ENCODE data around the gene TENM4. TPM values are rescaled to one million over a fixed set of nuclear protein-coding genes. Genes with fewer than 3 reads are reported as not detected.
"Not testable (repeated sequence)": the region's sequence is repeated elsewhere in the genome, so short reads cannot be mapped to it uniquely, and the experiment has no call there.

TENM4 gene
- polyA plus RNA-seq, 3 donors, result 0.31 to 1.7 TPM; not detected in 1

GRCh38 chr11:78829146-78829545 is 611.7 kb downstream of the TENM4 start:
- Histone ChIP-seq H3K27me3 (ENCODE audit: control insufficient read depth in 2 of 2, insufficient read depth in 2 of 2, low read length in 2 of 2) (no peaks in the 10 kb centered on the region), H3K27ac (ENCODE audit: low read depth in 1 of 2, low read length in 2 of 2) (peak overlapping the region; percentile 81 to 95), H3K4me3 (replicated peaks in 1 of 3; ENCODE audit: low read depth in 2 of 3, low read length in 3 of 3) (no peak overlapping the region), H3K4me1 (ENCODE audit: control insufficient read depth in 1 of 2, insufficient read depth in 2 of 2, low read length in 2 of 2) (peaks cover 37 to 47% of the 10 kb centered on the region in 2 donors), H4K20me1 (ENCODE audit: insufficient read depth, low read length) (no peaks in the 10 kb centered on the region), H3K79me2 (ENCODE audit: insufficient read depth, low read length) (no peaks in the 10 kb centered on the region), H3K9me3 (replicated peaks in 1 of 2; ENCODE audit: control insufficient read depth in 1 of 2, insufficient read depth in 1 of 2, low read length in 2 of 2) (no peaks in the 10 kb centered on the region), H3K36me3 (replicated peaks in 1 of 2; ENCODE audit: control insufficient read depth in 1 of 2, insufficient read depth in 2 of 2, low read length in 2 of 2) (no peaks in the 10 kb centered on the region), H3K9ac (ENCODE audit: insufficient read depth, low read length, poor library complexity, severe bottlenecking) (no peak overlapping the region), H2AFZ (ENCODE audit: insufficient read depth, low read depth, low read length, poor library complexity, severe bottlenecking) (peak overlapping the region; percentile 55), H3K4me2 (replicated peaks; ENCODE audit: extremely low read depth, low read length, poor library complexity, severe bottlenecking) (no peak overlapping the region)
- intact Hi-C loops (cut with micrococcal nuclease), result no loop called here
- H3K27ac Mint-ChIP-seq, result peak overlapping the region; percentile 70 to 92 (median 88)
- peaks cover 0 to 1% (median 0%) of the 10 kb centered on the region in 7 donors for H3K9me3 Mint-ChIP-seq
- H3K36me3 Mint-ChIP-seq, result peaks cover 0 to 6% of the 10 kb centered on the region in 2 donors
- DNase-seq, result peak in 1 of 3 donors; percentile 68
- H3K4me3 Mint-ChIP-seq, result no peak overlapping the region
- WGBS (ENCODE audit: insufficient coverage), result 79% methylated on average over 2 of the region's 3 CpGs
- H3K27me3 Mint-ChIP-seq (ENCODE audit: low read depth in 3 of 3), result peaks cover 4 to 7% (median 7%) of the 10 kb centered on the region in 3 donors
- peaks cover 26% of the 10 kb centered on the region for H3K4me1 Mint-ChIP-seq
- TF ChIP-seq CTCF (IDR thresholded peaks at IDR 0.05), result no peak

GRCh38 chr11:78828676-78829075 is 612.2 kb downstream of the TENM4 start:
- Histone ChIP-seq H2AFZ (ENCODE audit: insufficient read depth, low read depth, low read length, poor library complexity, severe bottlenecking) (peak overlapping the region; percentile 55), H3K4me1 (ENCODE audit: control insufficient read depth in 1 of 2, insufficient read depth in 2 of 2, low read length in 2 of 2) (peaks cover 35 to 44% of the 10 kb centered on the region in 2 donors), H3K4me3 (replicated peaks in 1 of 3; ENCODE audit: low read depth in 2 of 3, low read length in 3 of 3) (no peak overlapping the region), H3K4me2 (replicated peaks; ENCODE audit: extremely low read depth, low read length, poor library complexity, severe bottlenecking) (no peak overlapping the region), H4K20me1 (ENCODE audit: insufficient read depth, low read length) (no peaks in the 10 kb centered on the region), H3K79me2 (ENCODE audit: insufficient read depth, low read length) (no peaks in the 10 kb centered on the region), H3K27me3 (ENCODE audit: control insufficient read depth in 2 of 2, insufficient read depth in 2 of 2, low read length in 2 of 2) (no peaks in the 10 kb centered on the region), H3K9me3 (replicated peaks in 1 of 2; ENCODE audit: control insufficient read depth in 1 of 2, insufficient read depth in 1 of 2, low read length in 2 of 2) (no peaks in the 10 kb centered on the region), H3K36me3 (replicated peaks in 1 of 2; ENCODE audit: control insufficient read depth in 1 of 2, insufficient read depth in 2 of 2, low read length in 2 of 2) (no peaks in the 10 kb centered on the region), H3K9ac (ENCODE audit: insufficient read depth, low read length, poor library complexity, severe bottlenecking) (no peak overlapping the region), H3K27ac (ENCODE audit: low read depth in 1 of 2, low read length in 2 of 2) (peak overlapping the region; percentile 81 to 95)
- peak; percentile 27 to 64 (median 60) for DNase-seq
- peaks cover 4 to 9% (median 6%) of the 10 kb centered on the region in 3 donors for H3K27me3 Mint-ChIP-seq (ENCODE audit: low read depth in 3 of 3)
- intact Hi-C loops (cut with micrococcal nuclease), result no loop called here
- peaks cover 26% of the 10 kb centered on the region for H3K4me1 Mint-ChIP-seq
- peak overlapping the region; percentile 70 to 92 (median 88) for H3K27ac Mint-ChIP-seq
- H3K4me3 Mint-ChIP-seq, result no peak overlapping the region
- TF ChIP-seq CTCF (IDR thresholded peaks at IDR 0.05), result no peak
- H3K36me3 Mint-ChIP-seq, result peaks cover 0 to 6% of the 10 kb centered on the region in 2 donors
- no CpG with 5 or more reads among the region's 1 CpG for WGBS (ENCODE audit: insufficient coverage)
- peaks cover 0 to 1% (median 0%) of the 10 kb centered on the region in 7 donors for H3K9me3 Mint-ChIP-seq

- peak overlapping the region in 3 of 7 donors; percentile 54 to 88 (median 84) for H3K27ac Mint-ChIP-seq
- H4K20me1 ChIP-seq (ENCODE audit: insufficient read depth, low read length); H3K9ac ChIP-seq (ENCODE audit: insufficient read depth, low read length, poor library complexity, severe bottlenecking); H3K4me3 ChIP-seq (replicated peaks in 1 of 3; ENCODE audit: low read depth in 2 of 3, low read length in 3 of 3); H3K9me3 Mint-ChIP-seq; H3K36me3 ChIP-seq (replicated peaks in 1 of 2; ENCODE audit: control insufficient read depth in 1 of 2, insufficient read depth in 2 of 2, low read length in 2 of 2); DNase-seq; H3K27me3 ChIP-seq (ENCODE audit: control insufficient read depth in 2 of 2, insufficient read depth in 2 of 2, low read length in 2 of 2); intact Hi-C loops (cut with micrococcal nuclease); H3K4me2 ChIP-seq (replicated peaks; ENCODE audit: extremely low read depth, low read length, poor library complexity, severe bottlenecking); H3K9me3 ChIP-seq (replicated peaks in 1 of 2; ENCODE audit: control insufficient read depth in 1 of 2, insufficient read depth in 1 of 2, low read length in 2 of 2); H3K79me2 ChIP-seq (ENCODE audit: insufficient read depth, low read length); H3K4me3 Mint-ChIP-seq; H3K27ac ChIP-seq (ENCODE audit: low read depth in 1 of 2, low read length in 2 of 2); H3K36me3 Mint-ChIP-seq; H2AFZ ChIP-seq (ENCODE audit: insufficient read depth, low read depth, low read length, poor library complexity, severe bottlenecking): not testable (repeated sequence)
- peaks cover 25 to 32% of the 10 kb centered on the region in 2 donors for H3K4me1 ChIP-seq (ENCODE audit: control insufficient read depth in 1 of 2, insufficient read depth in 2 of 2, low read length in 2 of 2)
- H3K4me1 Mint-ChIP-seq, result peaks cover 17% of the 10 kb centered on the region
- 100% methylated on average over 3 of the region's 4 CpGs for WGBS (ENCODE audit: insufficient coverage)
- H3K27me3 Mint-ChIP-seq (ENCODE audit: low read depth in 3 of 3), result peaks cover 9 to 15% (median 12%) of the 10 kb centered on the region in 3 donors
Measured at GRCh38 chr11:78827291-78827690, 613.5 kb downstream of the TENM4 start.

All from CD14-positive monocyte (primary cell).